ENCODE results near the gene PTPRE.

PTPRE gene

GRCh38 chr10:128096486-128097199, 189.7 kb downstream of the PTPRE start:
- H3K9me3 ChIP-seq (ENCODE audit: control insufficient read depth, insufficient read depth, low read depth, low read length) = no peaks in the 10 kb centered on the region
- ChIA-PET CTCF (interaction anchor here (0.6 kb wide), 2 partner anchors 10 to 38 kb away, joined by 3 read pairs; no protein-coding TSS in a partner anchor), POLR2A (interaction anchor here (1.4 kb wide), 1 partner anchor 29 kb away, joined by 3 read pairs; no protein-coding TSS in a partner anchor)
- peaks cover 29 to 56% of the 10 kb centered on the region in 2 experiments for H3K36me3 ChIP-seq (ENCODE audit: control insufficient read depth in 2 of 2, insufficient read depth in 1 of 2, low read length in 2 of 2)
- no peak overlapping the region for H3K4me3 ChIP-seq (ENCODE audit: low read depth, low read length)
- H3K27ac ChIP-seq (ENCODE audit: extremely low read depth, low read depth, low read length) = no peak overlapping the region
- no peaks in the 10 kb centered on the region for H3K4me1 ChIP-seq (ENCODE audit: control insufficient read depth, insufficient read depth, low read length)
- 0 out of 2 replicates have a peak, but pooled peaks have one; percentile 16 for TF ChIP-seq ZNF600 (tag by site-specific recombination; IDR thresholded peaks at IDR 0.05)
- peak; percentile 59 for TF ChIP-seq GLIS1 (tag by site-specific recombination; IDR thresholded peaks at IDR 0.05)
- TF ChIP-seq PRDM1 (tag by site-specific recombination; IDR thresholded peaks at IDR 0.05) = peak; percentile 69
- no peak for TF ChIP-seq ZFP69B (tag by site-specific recombination; IDR thresholded peaks at IDR 0.05)

GRCh38 chr10:128097783-128098182, 190.9 kb downstream of the PTPRE start:
- Histone ChIP-seq H3K4me3 (ENCODE audit: low read depth, low read length) (no peak overlapping the region), H3K4me1 (ENCODE audit: control insufficient read depth, insufficient read depth, low read length) (no peaks in the 10 kb centered on the region), H3K27ac (ENCODE audit: extremely low read depth, low read depth, low read length) (no peak overlapping the region), H3K36me3 (ENCODE audit: control insufficient read depth in 2 of 2, insufficient read depth in 1 of 2, low read length in 2 of 2) (peaks cover 39 to 67% of the 10 kb centered on the region in 2 experiments), H3K9me3 (ENCODE audit: control insufficient read depth, insufficient read depth, low read depth, low read length) (no peaks in the 10 kb centered on the region)
- CTCF ChIA-PET = no interaction called here
- POLR2A ChIA-PET = no interaction called here
- 0 out of 2 replicates have a peak, but pooled peaks have one; percentile 10 for TF ChIP-seq ZBTB21 (tag by site-specific recombination; IDR thresholded peaks at IDR 0.05)
- no peak for TF ChIP-seq KLF16 (tag by site-specific recombination; IDR thresholded peaks at IDR 0.05)
- peak; percentile 52 for TF ChIP-seq ATF2 (tag by site-specific recombination; IDR thresholded peaks at IDR 0.05; ENCODE audit: low read depth)
- 0 out of 2 replicates have a peak, but pooled peaks have one; percentile 46 for TF ChIP-seq ZNF2 (tag by site-specific recombination; IDR thresholded peaks at IDR 0.05)
- no peak for TF ChIP-seq ZEB2 (tag by site-specific recombination; IDR thresholded peaks at IDR 0.05)
- TF ChIP-seq ZNF24 (tag by site-specific recombination; IDR thresholded peaks at IDR 0.05) = peak; percentile 38; the same call in 1 of the 2 replicates
- TF ChIP-seq ZBTB17 (tag by site-specific recombination; IDR thresholded peaks at IDR 0.05) = peak; percentile 14; the same call in 1 of the 2 replicates
- TF ChIP-seq ZNF132 (tag by site-specific recombination; IDR thresholded peaks at IDR 0.05; ENCODE audit: borderline replicate concordance) = no peak
- TF ChIP-seq ZNF302 (tag by site-specific recombination; IDR thresholded peaks at IDR 0.05; ENCODE audit: low read depth) = no peak
- TF ChIP-seq ZNF791 (tag by site-specific recombination; IDR thresholded peaks at IDR 0.05) = no peak
- TF ChIP-seq ZNF580 (tag by site-specific recombination; IDR thresholded peaks at IDR 0.05) = no peak
- TF ChIP-seq SCRT2 (tag by site-specific recombination; IDR thresholded peaks at IDR 0.05) = no peak
- TF ChIP-seq ZNF280C (tag by site-specific recombination; IDR thresholded peaks at IDR 0.05) = no peak
- no peak for TF ChIP-seq ZNF394 (tag by site-specific recombination; IDR thresholded peaks at IDR 0.05; ENCODE audit: borderline replicate concordance)
- TF ChIP-seq TCF7L2 (IDR thresholded peaks at IDR 0.05; ENCODE audit: borderline replicate concordance, low read depth, low read length) = no peak
- no peak for TF ChIP-seq YY2 (tag by site-specific recombination; IDR thresholded peaks at IDR 0.05)
- 0 out of 2 replicates have a peak, but pooled peaks have one; percentile 22 for TF ChIP-seq ZBTB7A (tag by site-specific recombination; IDR thresholded peaks at IDR 0.05; ENCODE audit: low read depth)
- no peak for TF ChIP-seq BCL11B (tag by site-specific recombination; IDR thresholded peaks at IDR 0.05; ENCODE audit: low read depth)
- TF ChIP-seq ZBTB49 (tag by site-specific recombination; IDR thresholded peaks at IDR 0.05; ENCODE audit: low read depth) = no peak
- no peak for TF ChIP-seq ZNF366 (tag by site-specific recombination; conservative IDR thresholded peaks at IDR 0.05)
- no peak for TF ChIP-seq GLIS2 (tag by site-specific recombination; IDR thresholded peaks at IDR 0.05)
- no peak for TF ChIP-seq ZNF645 (tag by site-specific recombination; IDR thresholded peaks at IDR 0.05)
- no peak for TF ChIP-seq ZNF837 (tag by site-specific recombination; IDR thresholded peaks at IDR 0.05)
